Astrocyte (in vitro differentiated cells and primary cell): ENCODE data around the gene LRMDA.

ENCODE experiments used
- EZH2 ChIP-seq: IDR thresholded peaks from 2 replicates; pipeline ENCODE4 v1.6.1; 2012; ENCODE audit warnings: mild to moderate bottlenecking, low read length, inconsistent platforms; ENCODE audit not compliant: insufficient read depth
- TF ChIP-seq, protein P1 (sequence below): IDR thresholded peaks from 2 replicates; pipeline ENCODE4 v1.5.1; 2011; ENCODE audit warnings: low read depth, mild to moderate bottlenecking, inconsistent platforms, low read length, moderate library complexity; ENCODE audit not compliant: insufficient read depth

DNA sequence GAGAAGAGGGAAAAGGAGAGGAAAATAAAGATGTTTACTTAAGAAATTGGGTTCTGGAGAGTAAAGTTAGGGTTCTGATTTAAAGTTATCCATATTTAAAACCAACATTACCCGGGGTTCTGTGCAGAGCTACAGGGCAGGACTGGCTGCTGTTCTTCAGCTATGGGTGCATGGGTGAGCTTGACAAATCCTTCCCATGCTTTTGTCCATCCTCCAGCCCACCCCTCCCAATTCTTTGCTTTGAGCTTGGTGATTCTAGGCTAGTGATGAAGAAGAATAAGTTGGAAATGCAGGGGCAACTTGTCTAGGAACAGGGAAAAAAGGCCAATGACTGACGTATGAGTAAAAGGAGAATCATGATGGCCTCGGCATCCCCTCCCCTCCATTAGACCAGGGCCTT is 636.0 kb downstream of the LRMDA start:
- TF ChIP-seq, protein P1, sequence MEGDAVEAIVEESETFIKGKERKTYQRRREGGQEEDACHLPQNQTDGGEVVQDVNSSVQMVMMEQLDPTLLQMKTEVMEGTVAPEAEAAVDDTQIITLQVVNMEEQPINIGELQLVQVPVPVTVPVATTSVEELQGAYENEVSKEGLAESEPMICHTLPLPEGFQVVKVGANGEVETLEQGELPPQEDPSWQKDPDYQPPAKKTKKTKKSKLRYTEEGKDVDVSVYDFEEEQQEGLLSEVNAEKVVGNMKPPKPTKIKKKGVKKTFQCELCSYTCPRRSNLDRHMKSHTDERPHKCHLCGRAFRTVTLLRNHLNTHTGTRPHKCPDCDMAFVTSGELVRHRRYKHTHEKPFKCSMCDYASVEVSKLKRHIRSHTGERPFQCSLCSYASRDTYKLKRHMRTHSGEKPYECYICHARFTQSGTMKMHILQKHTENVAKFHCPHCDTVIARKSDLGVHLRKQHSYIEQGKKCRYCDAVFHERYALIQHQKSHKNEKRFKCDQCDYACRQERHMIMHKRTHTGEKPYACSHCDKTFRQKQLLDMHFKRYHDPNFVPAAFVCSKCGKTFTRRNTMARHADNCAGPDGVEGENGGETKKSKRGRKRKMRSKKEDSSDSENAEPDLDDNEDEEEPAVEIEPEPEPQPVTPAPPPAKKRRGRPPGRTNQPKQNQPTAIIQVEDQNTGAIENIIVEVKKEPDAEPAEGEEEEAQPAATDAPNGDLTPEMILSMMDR: no peak
- TF ChIP-seq EZH2: no peak
